NCI-H146 treated with DMSO at 0.1 percent for 48 hours (cell line): ENCODE results near the gene MYO5B.

Source experiments
- DNase-seq: peaks from one replicate; lab custom pipeline; 2025; ENCODE audit not compliant: unreplicated experiment; lab: John Stamatoyannopoulos, UW

MYO5B gene

DNA sequence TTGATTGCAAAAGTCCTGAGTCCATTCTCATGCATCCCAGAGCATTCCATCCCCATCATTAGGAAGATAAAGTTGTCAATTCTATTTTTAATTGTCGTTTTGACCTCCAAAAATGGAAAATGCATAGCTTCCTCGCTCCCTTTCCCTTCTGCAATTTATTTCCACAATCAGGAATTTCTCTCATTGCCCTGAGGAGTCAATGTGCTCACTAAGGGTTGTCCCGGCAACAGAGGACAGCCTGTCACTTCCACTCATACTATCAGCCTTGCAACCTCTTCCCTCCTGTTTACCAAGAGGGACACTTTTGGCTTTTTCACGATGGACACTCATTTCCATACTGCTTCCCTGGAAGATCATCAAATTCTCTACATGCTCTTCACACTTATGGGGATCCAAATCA is 164.8 kb downstream of the MYO5B start:
- DNase-seq = no peak

DNA sequence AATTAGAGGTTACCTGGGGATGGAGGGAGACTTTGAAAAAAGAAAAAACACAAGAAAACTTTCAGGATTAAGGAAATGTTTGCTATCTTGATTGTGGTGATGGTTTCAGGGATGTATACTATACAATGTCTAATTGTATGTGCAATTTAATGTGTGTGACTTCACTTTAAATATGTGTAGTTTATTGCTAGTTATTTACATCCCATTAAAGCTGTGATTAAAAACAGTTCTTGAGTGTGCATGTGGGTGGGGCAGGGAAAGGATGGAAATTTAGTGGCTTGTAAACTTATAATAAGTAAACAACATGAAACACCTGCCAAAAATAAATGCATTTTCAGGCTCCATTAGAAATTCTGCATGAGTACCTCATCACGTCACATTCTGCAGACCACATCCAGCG is 167.0 kb downstream of the MYO5B start:
- DNase-seq = no peak

DNA sequence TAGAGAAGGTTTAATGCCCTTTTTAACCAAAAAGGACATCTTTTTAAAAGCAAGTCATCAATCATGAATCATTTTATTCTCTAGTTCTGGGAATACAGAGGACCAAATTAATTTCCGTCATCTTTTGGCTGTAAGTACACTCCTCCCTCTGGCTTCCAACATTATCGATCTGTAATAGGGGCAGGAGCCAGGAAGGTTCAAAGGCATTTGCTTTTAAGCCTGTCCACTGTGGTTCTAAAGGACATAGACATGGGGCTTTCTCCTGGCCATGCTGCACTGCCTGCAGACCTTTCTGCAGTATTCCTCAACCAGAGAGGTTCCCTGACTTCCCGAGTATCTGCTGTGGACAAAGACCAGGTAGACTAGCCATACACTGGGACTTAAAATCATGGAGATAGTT is 170.5 kb downstream of the MYO5B start:
- DNase-seq = no peak

DNA sequence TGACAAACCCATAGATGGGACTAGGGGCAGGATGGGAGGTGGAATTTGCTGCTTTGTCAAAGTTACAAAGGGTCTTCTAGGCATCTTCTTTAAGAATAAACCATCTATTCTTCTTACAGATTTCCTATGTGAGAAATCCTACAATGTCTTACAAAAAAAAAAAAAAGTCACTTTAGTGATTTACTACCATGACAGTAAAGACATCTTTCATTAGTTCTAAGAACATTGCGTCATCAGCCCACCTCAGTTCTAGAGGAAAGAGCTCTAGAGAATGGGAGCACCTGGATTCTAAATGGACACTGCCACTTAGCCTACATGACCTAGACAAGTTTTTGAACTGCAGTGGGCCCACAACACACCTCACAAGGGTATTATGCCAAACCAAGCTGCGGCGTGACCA is 172.0 kb downstream of the MYO5B start:
- no peak for DNase-seq

DNA sequence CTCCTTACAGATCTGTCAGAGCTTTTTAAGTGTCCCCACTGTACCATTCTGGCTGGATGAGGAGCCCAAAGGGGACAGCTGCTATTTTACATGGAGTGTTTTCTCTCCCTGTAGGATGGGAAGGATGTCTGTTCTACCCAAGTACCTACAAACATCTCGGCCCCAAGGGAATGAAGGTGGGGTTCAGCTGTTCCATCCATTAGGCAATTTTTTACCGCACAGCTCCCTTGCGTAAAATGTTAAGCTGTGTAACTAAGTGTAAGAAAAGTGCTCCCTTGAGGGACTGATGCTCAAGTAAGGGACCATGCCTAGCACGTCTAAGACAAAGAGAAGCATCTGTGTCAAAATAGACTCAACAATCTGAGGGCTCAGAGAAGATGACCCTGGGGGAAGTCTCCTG is 180.3 kb downstream of the MYO5B start:
- DNase-seq = no peak

DNA sequence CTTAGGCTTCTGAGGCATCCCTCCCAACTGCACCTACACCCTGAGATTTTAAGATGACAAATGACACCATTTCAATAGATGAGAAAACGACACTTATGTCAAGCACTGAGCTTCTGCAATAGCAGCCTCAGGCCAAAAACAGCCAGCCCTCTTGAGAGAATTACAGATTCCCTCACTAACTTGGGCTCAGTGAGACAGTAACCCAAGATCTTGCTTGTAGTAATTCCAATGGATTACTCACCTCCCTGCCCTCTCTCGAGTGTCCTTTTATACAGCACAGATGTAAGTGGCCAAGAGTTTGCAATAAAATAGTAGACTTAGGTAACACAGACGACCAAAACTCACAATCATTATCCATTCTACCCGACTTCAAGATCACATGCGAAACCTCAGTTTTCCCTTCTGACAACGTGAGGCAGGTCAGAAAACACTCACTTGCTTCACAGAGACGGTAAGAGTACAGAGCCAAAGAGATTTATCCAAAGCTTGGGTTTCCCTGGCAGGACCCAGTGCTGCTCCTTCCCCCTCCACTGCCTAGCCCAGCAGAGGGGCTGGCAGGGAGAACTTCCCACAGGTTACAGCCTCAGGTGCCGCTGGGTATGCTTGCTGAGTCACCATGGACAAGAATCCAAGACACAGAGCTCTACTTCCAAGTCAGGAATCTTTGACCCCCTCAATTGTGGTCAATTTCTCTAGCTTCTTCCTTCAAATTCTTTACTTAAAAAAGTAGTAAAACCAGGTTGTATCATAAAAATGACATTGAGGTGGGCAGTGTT is 181.4 kb downstream of the MYO5B start:
- no peak for DNase-seq

DNA sequence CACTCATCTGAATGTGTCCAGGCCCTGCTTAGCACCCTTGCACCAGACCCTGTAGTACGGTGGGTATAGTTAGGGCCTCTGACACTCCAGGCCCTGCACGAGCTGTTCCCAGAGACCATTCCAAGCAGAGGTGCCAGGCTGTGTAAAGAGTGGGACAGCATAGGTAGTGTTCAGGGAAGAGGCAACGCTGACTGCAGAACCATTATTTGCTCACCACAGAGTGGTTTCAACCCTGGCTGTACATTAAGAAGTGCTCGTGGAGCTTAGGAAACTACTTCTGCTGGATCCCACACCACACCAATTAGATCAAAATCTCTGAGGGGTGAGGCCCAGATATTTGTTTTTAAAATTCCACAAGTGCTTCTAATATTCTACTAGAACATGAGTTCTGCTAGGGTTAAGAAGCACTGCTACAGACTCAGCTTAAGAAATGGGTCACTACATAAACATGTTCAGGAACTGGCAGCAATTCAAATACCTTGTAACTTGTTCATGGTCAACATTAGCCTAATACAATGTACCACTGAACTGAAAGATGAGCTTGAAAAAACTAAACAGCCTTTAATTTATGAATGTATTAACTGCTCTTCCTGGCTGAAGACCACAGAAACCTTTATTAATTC is 183.0 kb downstream of the MYO5B start:
- no peak for DNase-seq

DNA sequence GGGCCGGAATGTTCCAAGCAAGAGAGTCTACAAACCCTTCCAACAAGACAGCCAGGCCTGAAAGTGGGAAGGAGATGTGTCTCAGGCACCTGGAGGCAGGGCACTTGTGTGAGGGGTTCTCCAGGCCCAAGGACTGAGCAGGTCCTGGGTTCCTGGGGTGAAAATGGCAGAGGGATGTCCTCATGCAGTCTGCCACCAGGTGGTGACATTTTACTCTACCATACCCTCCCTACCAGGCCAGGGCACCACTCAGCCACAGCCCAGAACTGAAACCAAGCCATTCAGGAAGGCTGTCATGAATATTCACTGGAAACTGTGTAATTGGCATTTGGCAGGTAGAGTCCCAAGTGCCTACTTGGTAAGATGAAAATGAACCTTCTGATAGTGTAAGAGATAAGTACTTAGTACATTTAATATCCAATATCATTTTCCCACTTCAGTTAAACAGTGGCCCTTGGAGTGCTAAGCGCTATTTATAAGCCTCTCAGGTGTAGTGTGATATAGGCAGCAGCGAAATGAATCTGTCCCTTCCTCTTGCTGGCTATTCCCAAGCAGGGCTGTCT is 185.1 kb downstream of the MYO5B start:
- peak; percentile 20 for DNase-seq

DNA sequence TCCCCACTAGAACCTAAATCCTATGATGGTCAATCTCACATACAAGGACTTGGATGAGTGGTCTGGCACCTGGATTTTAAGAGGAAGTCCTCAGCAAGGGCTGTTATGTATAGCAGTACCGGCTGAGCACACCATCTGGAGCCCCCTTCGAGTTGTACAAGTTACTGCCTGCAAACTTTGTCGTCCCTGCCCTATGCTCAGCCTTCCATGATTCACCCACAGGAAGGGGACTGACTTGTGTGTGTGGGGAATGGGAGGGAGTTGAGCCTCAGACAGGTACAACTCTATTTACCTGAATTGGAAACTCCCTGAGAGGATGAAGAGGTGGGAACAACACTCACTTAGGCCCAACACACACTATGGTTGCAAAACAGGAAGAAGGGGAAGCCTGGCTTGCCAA is 186.6 kb downstream of the MYO5B start:
- no peak for DNase-seq

DNA sequence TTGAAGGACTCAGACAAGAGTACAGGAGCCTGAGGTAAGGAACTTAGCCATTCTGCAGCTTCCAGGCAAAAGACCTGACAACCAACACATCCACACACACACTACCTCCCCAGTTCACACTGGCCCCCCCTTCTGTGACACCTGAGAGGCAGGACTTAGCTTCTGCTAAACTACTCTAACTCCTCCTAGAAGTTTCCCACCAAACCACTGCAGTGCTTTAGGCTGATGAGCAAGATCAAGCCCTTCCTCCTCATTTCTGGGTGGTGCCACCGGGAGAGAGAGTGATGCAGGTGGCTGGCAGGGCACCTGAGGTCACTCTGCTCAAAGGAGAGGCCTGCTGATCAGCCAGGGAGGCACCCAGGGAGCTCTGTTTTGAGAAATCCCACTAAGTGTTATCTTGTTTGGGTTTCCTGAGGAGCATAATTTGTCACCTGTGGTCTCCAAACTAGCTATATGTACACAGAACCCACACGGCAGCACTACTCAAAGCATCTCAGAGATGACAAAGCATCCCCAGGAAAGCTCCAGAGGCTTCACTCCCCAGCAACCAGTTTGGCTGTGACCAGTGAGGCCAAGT is 188.4 kb downstream of the MYO5B start:
- peak; percentile 64 for DNase-seq

DNA sequence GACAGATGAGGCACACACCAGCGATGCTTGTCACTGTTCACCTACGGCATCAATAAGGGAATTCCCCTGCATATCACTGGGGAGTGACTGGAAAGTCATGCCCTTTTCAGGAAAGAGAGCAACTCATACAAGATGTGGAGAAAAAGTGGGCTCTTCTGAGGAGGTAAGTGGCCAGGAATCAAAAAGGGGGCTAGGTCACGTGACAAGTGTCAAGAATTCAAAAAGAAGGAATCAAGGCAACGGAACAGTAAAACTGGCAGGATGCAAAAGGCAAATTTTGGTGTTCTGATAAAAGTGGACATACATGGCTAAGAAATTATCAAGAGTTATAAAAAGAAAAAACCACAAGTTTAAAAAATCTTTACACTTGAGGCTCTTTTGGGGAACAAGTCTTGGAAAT is 190.9 kb downstream of the MYO5B start:
- DNase-seq = no peak

DNA sequence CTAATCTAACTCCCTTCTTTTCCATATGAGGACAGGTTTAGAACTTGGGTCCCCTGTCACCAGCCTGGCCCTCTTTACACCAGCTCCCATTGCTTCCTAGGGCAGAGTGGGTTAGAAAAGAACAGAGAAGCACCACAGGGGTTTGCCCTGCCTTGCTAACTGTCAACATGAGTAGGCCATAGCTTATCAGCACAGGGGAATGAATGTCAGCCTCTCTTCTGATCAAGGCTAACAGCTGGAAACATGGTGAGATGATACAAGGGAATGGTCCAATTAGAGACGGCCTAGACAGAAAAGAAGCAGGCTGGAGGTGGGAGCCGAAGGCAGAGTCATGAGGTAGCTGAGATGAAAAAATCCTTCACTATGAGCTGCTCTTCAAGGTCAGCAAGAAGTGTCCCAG is 192.2 kb downstream of the MYO5B start:
- no peak for DNase-seq

DNA sequence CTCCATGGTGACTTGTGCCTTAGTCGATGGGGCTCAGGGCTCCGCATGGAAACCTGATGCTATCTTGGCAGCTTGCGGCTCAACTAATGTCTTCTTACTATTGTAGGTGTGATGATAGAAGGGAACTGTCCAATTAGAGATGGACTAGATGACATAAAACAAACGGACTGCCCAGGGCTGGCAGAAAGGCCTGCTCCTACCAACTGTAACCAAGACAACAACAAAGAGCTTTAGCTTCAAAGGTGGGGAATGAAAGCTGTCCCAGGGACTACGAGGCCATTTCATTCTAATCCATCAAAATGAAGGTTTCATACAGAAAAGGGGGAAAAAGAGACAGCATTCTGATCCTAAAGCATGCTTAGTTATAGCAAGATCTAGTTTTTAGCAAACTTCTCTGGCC is 194.7 kb downstream of the MYO5B start:
- no peak for DNase-seq

DNA sequence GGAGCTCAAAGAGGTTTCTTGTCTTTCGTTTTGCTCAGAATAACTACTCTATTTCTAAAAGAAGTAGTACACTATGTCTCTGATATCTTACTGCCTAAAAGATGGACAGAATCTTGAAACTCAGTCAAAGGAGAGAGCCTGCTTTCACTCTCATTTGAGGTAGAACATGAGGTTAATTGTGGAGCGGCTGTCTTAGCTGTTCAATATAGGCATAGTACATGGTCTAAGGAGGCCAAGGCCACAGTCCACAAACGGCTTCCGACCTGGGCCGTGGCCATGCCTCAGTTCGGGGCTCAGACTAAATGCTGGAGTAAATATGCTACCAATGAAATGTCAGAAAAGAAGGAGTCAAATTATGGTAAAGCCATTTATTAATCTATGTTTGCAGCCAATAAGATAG is 195.8 kb downstream of the MYO5B start:
- DNase-seq = no peak

DNA sequence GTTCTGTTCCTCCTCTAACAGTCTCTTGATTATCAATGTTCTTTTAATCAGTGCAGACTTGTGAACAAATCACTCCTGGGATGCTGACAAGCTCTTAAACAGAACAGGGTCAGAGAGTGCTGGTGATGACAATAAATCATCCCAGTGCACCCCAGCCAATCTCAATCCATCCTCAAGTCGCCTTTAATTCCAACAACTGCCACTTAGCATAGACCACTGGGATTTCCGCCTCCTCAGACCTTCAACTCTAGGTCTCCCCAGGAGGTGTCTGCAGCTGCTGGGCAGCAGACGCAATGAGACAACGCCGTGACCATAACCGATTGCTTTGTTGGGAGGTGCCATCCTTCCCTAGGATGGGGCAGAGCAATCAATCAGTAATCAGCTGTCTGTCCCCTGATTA is 197.4 kb downstream of the MYO5B start:
- DNase-seq = no peak

DNA sequence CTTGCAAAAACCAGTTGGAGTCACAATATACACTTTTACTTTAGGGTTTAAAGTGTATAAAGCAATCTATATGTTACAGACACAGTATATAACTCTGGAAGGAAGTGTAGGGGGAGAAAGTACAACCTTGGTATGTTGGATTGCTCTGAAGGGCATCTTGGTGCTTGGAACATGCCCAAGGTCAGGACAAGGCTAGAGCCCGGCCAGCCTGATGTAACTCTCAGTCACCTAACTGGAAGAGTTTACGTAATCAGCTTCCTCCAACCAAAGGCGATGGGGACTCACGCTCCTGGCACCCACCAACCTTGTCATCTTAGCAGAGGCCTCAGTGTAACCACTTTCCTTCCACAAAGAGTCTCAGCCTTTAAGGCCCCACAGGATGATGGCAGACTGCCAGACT is 200.5 kb downstream of the MYO5B start:
- DNase-seq = no peak

DNA sequence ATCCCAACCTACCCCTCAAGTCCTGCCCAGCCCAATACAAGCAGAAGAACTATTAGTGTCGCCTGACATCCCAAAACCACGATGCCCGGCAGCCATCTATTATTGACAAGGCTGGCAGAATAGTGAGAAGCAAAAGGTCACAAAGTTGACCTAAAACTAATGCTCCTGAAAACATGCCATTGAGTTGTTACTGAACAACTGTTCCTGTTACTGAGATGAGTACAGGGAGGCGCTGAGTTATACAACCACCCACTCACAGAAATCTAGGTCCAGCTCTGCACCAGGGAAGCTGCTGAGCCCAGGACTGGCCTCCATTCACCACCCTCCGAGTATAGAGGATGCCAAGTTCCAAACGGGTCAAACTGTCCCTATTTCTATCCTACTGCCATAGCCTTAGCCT is 201.6 kb downstream of the MYO5B start:
- no peak for DNase-seq

DNA sequence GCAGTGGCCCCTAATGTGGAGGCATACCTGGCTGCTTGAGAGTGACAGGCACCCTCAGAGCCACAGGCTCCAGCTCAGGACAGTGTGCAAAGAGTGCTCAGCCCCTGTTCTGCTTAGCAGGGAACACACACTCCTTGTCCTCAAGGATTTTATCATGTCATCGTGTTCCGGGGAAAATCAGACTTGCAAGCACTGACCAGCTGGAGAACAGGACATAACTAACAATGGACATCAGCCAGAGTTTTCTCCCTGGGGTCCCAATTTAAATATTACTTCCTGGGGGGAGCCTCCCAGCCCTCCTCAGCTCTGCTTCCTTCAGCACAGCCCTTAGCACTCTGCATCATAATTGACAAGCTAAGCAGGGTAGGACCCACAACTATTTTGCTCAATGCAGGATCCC is 206.2 kb downstream of the MYO5B start:
- no peak for DNase-seq

DNA sequence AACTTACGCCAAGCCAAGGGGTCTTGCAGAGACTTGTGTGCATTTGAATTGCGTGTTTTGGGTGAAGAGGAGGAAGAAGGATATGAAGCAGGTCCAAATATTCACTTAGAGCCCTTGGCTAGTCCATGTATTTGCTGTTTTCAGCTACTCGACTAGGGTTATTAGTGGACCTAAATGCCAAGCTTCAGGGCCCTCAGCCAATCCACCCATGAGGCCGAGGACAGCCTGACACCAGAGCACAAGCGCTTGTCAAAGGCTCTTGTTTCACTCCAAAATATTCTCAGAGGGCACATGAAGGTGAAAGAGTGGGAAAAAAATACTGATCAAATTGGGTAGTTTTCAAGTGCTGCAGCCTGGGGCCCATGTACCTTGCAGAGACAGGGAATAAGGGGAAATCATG is 206.8 kb downstream of the MYO5B start:
- DNase-seq = no peak

DNA sequence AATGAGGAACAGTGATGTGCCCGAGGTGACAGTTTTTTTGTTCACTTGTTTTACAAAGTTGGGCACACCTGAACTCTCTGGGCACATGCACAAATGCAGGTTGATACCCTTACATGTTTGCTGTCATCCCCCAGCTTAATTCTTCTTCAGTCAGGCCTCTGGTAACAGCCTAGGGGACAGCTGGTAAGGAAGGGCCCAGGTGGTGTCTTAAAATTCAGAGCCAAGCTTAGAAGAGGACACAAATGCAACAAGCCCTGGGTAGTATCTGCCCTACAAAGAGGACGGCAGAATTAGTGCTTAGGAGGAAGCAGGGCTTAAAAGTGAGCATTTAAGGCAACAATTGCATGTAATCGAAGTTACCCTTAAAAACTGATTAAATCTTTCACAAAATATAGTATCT is 209.7 kb downstream of the MYO5B start:
- DNase-seq = no peak

DNA sequence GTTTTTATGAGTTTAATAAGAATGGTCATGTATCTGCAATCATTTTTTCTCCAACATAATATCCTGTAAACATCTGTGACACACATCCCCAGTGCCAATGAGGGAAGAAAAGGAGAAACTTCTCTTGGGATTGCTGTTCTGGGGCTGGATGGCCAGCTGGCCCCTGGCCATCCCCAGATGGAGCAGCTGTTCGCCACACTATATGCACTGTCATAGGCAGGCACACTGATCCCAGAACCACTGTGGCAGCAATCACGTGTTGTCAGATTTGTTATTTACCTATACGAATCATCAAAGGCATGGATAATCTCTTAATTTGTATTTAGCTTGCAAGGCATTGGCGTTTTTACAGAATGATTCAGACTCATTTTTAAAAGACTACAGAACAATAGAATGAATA is 214.1 kb downstream of the MYO5B start:
- DNase-seq = no peak

DNA sequence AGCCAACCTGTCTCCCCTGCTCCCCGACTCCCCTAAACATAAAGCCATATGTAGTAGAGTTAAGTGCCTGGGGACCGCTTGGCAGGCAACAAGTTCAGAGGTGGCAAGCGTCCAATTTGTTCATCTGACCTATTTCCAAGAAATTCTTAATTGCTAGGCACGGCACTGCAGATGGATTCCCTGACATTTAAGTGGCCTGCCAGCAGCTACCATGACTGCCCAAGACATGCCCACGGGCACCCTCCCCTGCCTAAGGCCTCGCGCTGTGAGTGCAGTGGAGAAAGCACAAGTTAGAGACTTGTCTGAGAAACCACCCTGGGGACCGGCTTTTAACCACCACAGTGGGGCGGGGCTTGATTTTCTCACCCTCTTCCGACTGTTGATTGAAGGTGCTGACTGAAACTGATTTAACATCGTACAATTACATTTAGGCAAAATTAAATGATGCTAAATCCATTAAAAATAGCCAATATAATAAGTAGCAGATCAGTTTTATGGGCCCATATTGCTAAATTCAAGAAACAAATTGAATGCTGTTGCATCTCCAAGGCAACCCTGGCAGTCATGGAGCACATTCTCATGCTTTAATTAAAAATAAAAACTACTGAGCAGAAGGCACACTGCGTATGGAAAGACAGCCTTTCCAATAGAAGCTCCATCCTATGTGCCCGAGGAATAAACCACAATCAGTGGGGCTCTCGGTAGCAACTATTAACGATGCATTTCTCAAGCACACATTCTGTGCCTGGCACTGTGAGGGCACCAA is 218.0 kb downstream of the MYO5B start:
- no peak for DNase-seq
